ENCODE results near the gene PLCB2.

DNA sequence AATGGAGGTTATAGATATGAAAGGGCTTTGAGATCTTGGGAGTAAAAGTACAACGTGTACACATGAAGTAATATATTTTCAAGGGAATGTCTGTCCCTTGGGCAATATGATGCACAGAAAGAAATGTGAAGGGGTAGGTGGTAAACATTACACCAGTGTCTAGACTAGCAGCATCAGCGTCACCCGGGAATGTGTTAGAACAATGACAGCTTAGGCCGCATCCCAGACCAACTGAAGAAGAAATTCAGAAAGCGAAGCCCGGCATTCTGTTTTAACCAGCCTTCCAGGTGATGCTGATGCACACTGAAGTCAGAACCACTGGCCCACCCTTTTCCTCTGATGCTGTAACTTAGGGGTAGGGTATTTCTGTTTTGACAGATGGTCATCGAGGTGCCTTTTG lies 22.1 kb upstream of the PLCB2 start:
- TF ChIP-seq EZH2 (IDR thresholded peaks at IDR 0.05; ENCODE audit: low read length) = no peak
- TF ChIP-seq, protein P1, sequence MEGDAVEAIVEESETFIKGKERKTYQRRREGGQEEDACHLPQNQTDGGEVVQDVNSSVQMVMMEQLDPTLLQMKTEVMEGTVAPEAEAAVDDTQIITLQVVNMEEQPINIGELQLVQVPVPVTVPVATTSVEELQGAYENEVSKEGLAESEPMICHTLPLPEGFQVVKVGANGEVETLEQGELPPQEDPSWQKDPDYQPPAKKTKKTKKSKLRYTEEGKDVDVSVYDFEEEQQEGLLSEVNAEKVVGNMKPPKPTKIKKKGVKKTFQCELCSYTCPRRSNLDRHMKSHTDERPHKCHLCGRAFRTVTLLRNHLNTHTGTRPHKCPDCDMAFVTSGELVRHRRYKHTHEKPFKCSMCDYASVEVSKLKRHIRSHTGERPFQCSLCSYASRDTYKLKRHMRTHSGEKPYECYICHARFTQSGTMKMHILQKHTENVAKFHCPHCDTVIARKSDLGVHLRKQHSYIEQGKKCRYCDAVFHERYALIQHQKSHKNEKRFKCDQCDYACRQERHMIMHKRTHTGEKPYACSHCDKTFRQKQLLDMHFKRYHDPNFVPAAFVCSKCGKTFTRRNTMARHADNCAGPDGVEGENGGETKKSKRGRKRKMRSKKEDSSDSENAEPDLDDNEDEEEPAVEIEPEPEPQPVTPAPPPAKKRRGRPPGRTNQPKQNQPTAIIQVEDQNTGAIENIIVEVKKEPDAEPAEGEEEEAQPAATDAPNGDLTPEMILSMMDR (optimal IDR thresholded peaks at IDR 0.05 in 1 of 3, IDR thresholded peaks at IDR 0.05 in 1 of 3, conservative IDR thresholded peaks at IDR 0.05 in 1 of 3; ENCODE audit: extremely low read depth in 1 of 3, insufficient read depth in 2 of 3, low read length in 3 of 3) = no peak

All from keratinocyte (primary cell).